GM23338 (cell line): Measurements from ENCODE around the gene GRAMD2B. TPM values are rescaled to one million over a fixed set of nuclear protein-coding genes. Genes with fewer than 3 reads are reported as not detected.

Experiments
- ATAC-seq: fragments of 200-7000 bp; cut with Tn5 transposase; 3 replicates; pipeline ENCODE4 v1.9.1; 2020
- DNase-seq: peaks from one replicate; pipeline ENCODE4 v3.0.0-alpha.2; 2015; ENCODE audit warnings: low spot score
- H2AFZ ChIP-seq: fragments of 200-600 bp; sonication (generic); 2 replicates; pipeline ENCODE4 v1.8.0; 2016; ENCODE audit warnings: antibody characterized with exemption, mild to moderate bottlenecking, moderate library complexity
- H3F3A ChIP-seq: fragments of 200-600 bp; sonication (generic); replicated peaks from 2 replicates; pipeline ENCODE4 v1.8.0; 2017; ENCODE audit warnings: antibody characterized with exemption, mixed run types, low read depth
- H3K27ac ChIP-seq: fragments of 200-600 bp; sonication (generic); 2 replicates; pipeline ENCODE4 v1.6.1; 2016; ENCODE audit warnings: low read depth
- H3K27me3 ChIP-seq: fragments of 200-600 bp; sonication (generic); 2 replicates; pipeline ENCODE4 v1.8.0; 2016; ENCODE audit warnings: mild to moderate bottlenecking, mixed run types, moderate library complexity; ENCODE audit not compliant: insufficient read depth
- H3K36me3 ChIP-seq: fragments of 200-600 bp; sonication (generic); 2 replicates; pipeline ENCODE4 v1.8.0; 2016; ENCODE audit warnings: mild to moderate bottlenecking; ENCODE audit not compliant: insufficient read depth
- H3K4me1 ChIP-seq: fragments of 200-600 bp; sonication (generic); 2 replicates; pipeline ENCODE4 v1.8.0; 2016; ENCODE audit warnings: mild to moderate bottlenecking, moderate library complexity; ENCODE audit not compliant: insufficient read depth
- H3K4me2 ChIP-seq: fragments of 200-600 bp; sonication (generic); 2 replicates; pipeline ENCODE4 v1.7.1; 2017; ENCODE audit warnings: mixed run types
- H3K4me3 ChIP-seq: fragments of 200-600 bp; sonication (generic); 2 replicates; pipeline ENCODE4 v1.6.1; 2016; ENCODE audit warnings: mixed run types
- H3K79me2 ChIP-seq: fragments of 200-600 bp; sonication (generic); replicated peaks from 2 replicates; pipeline ENCODE4 v1.8.0; 2017; ENCODE audit warnings: mild to moderate bottlenecking; ENCODE audit not compliant: insufficient read depth
- H3K9me2 ChIP-seq: fragments of 200-600 bp; sonication (generic); 2 replicates; pipeline ENCODE4 v1.8.0; 2017; ENCODE audit not compliant: insufficient read depth
- H4K20me1 ChIP-seq: fragments of 200-600 bp; sonication (generic); replicated peaks from 2 replicates; pipeline ENCODE4 v1.8.0; 2017; ENCODE audit warnings: mild to moderate bottlenecking; ENCODE audit not compliant: insufficient read depth
- H3K27ac Mint-ChIP-seq: 2 replicates; pipeline ENCODE4 v1.8.0; 2020; ENCODE audit warnings: inconsistent platforms, mild to moderate bottlenecking, moderate library complexity, mixed read lengths
- H3K27me3 Mint-ChIP-seq: 3 replicates; pipeline ENCODE4 v1.8.0; 2022; ENCODE audit warnings: low read depth, mild to moderate bottlenecking, moderate library complexity, mixed read lengths, inconsistent platforms; ENCODE audit not compliant: insufficient read depth, poor library complexity
- H3K36me3 Mint-ChIP-seq: 3 replicates; pipeline ENCODE4 v1.8.0; 2021; ENCODE audit warnings: low read depth, mild to moderate bottlenecking, inconsistent platforms, moderate library complexity, mixed read lengths
- H3K4me1 Mint-ChIP-seq: 3 replicates; pipeline ENCODE4 v1.8.0; 2020; ENCODE audit warnings: mild to moderate bottlenecking, inconsistent platforms, mixed read lengths
- H3K4me3 Mint-ChIP-seq: 3 replicates; pipeline ENCODE4 v1.8.0; 2021; ENCODE audit warnings: moderate library complexity, mild to moderate bottlenecking, inconsistent platforms, mixed read lengths
- H3K9me3 Mint-ChIP-seq: 3 replicates; pipeline ENCODE4 v1.8.0; 2020; ENCODE audit warnings: moderate library complexity, mild to moderate bottlenecking, inconsistent platforms, mixed read lengths
- CREB1 ChIP-seq: fragments of 250-450 bp; sonication (Bioruptor Pico); IDR thresholded peaks from 2 replicates; pipeline ENCODE4 v1.5.0; 2020; ENCODE audit warnings: low read depth, mild to moderate bottlenecking, moderate library complexity
- CTCF ChIP-seq, 2 experiments: fragments of 200-600 bp in 1 of 2; sonication (generic) in 1 of 2; conservative IDR thresholded peaks; 2 replicates each; pipeline versions ENCODE4 v1.5.1 to v1.6.1; 2016 to 2017; ENCODE audit warnings: antibody characterized with exemption in 2 of 2, low read depth in 2 of 2, mild to moderate bottlenecking in 2 of 2, moderate library complexity in 1 of 2
- EZH2 ChIP-seq: fragments of 200-600 bp; sonication (generic); IDR thresholded peaks from one replicate; pipeline ENCODE4 v1.8.0; 2017; ENCODE audit warnings: antibody characterized with exemption, mild to moderate bottlenecking, low read depth; ENCODE audit not compliant: unreplicated experiment
- EZH2phosphoT487 ChIP-seq: fragments of 200-600 bp; sonication (generic); IDR thresholded peaks from one replicate; pipeline ENCODE4 v1.8.1; 2018; ENCODE audit warnings: antibody characterized with exemption; ENCODE audit not compliant: unreplicated experiment
- JUNB ChIP-seq: IDR thresholded peaks from one replicate; pipeline ENCODE4 v1.6.1; 2016; ENCODE audit warnings: antibody characterized with exemption; ENCODE audit not compliant: unreplicated experiment
- NANOG ChIP-seq: IDR thresholded peaks from 2 replicates; pipeline ENCODE4 v1.6.1; 2016; ENCODE audit warnings: antibody characterized with exemption, borderline replicate concordance
- POLR2AphosphoS5 ChIP-seq: IDR thresholded peaks from 2 replicates; pipeline ENCODE4 v1.6.1; 2016; ENCODE audit warnings: antibody characterized with exemption, low read depth
- STAT1 ChIP-seq: IDR thresholded peaks from one replicate; pipeline ENCODE4 v1.6.1; 2016; ENCODE audit warnings: antibody characterized with exemption; ENCODE audit not compliant: unreplicated experiment
- ZNF114 ChIP-seq: fragments of 250-450 bp; sonication (Bioruptor Pico); IDR thresholded peaks from 2 replicates; pipeline ENCODE4 v1.5.0; 2020; ENCODE audit warnings: mild to moderate bottlenecking, moderate library complexity
- ZNF331 ChIP-seq: fragments of 250-450 bp; sonication (Bioruptor Pico); IDR thresholded peaks from 2 replicates; pipeline ENCODE4 v1.5.0; 2020; ENCODE audit warnings: low read depth, mild to moderate bottlenecking, moderate library complexity
- polyA plus RNA-seq: library from polyadenylated mRNA; unstranded; fragments of >200 nt; fragmentation: Nextera tagmentation; extraction: Ambion mirVana; gene quantifications from 2 replicates; pipeline ENCODE4 v1.2.1, GENCODE V29; 2016
- total RNA-seq: library from RNA; depleted of rRNA; stranded (reverse); fragments of >200 nt; shearing (Covaris generic); gene quantifications from 2 replicates; pipeline ENCODE4 v1.2.3, GENCODE V29; 2014
- TF ChIP-seq, protein P1 (sequence below): IDR thresholded peaks from one replicate; pipeline ENCODE4 v1.6.1; 2018; ENCODE audit warnings: antibody characterized with exemption; ENCODE audit not compliant: unreplicated experiment
- TF ChIP-seq, protein P2 (sequence below): IDR thresholded peaks from 2 replicates; pipeline ENCODE4 v1.6.1; 2016; ENCODE audit warnings: antibody characterized with exemption

The GRAMD2B gene
- total and polyA plus RNA-seq, 2 experiments from 2014 or later, result 9.7 to 16.9 TPM

GRCh38 chr5:126449751-126450271 is 26.6 kb downstream of the GRAMD2B start:
- DNase-seq, result no peak
- Histone ChIP-seq H2AFZ (no peak overlapping the region), H3K4me3 (no peak overlapping the region), H3K27ac (peak overlapping the region; percentile 57; the same call in 1 of the 2 replicates), H3F3A (no peaks in the 10 kb centered on the region), H3K4me2 (no peak overlapping the region), H3K9me2 (0 out of 2 replicates have a peak, but pooled peaks cover 3% of the 10 kb centered on the region), H3K36me3 (no peaks in the 10 kb centered on the region), H3K27me3 (no peaks in the 10 kb centered on the region), H3K4me1 (peaks cover 3% of the 10 kb centered on the region; the same call in 1 of the 2 replicates), H3K79me2 (peaks cover 4% of the 10 kb centered on the region; the same call in 1 of the 2 replicates), H4K20me1 (0 out of 2 replicates have a peak, but pooled peaks cover 4% of the 10 kb centered on the region)
- H3K4me3 Mint-ChIP-seq, result no peak overlapping the region
- ATAC-seq, result peak; percentile 48; the same call in 2 of the 3 replicates
- no peak overlapping the region for H3K27ac Mint-ChIP-seq
- no peak for TF ChIP-seq ZNF114
- peaks cover 7% of the 10 kb centered on the region for H3K27me3 Mint-ChIP-seq
- H3K9me3 Mint-ChIP-seq, result no peaks in the 10 kb centered on the region
- H3K36me3 Mint-ChIP-seq, result peaks cover 15% of the 10 kb centered on the region
- peaks cover 9% of the 10 kb centered on the region for H3K4me1 Mint-ChIP-seq

GRCh38 chr5:126450346-126450745 is 27.1 kb downstream of the GRAMD2B start:
- 0 out of 2 replicates have a peak, but pooled peaks cover 3% of the 10 kb centered on the region for H3K9me2 ChIP-seq
- H3K27ac Mint-ChIP-seq, result no peak overlapping the region
- H3F3A ChIP-seq, result no peaks in the 10 kb centered on the region
- H3K4me2 ChIP-seq, result no peak overlapping the region
- no peak overlapping the region for H3K27ac ChIP-seq
- H3K27me3 ChIP-seq, result no peaks in the 10 kb centered on the region
- DNase-seq (no peak), ATAC-seq (no peak)
- H3K4me3 ChIP-seq, result no peak overlapping the region
- peaks cover 9% of the 10 kb centered on the region for H3K4me1 Mint-ChIP-seq
- H3K9me3 Mint-ChIP-seq, result no peaks in the 10 kb centered on the region
- no peak overlapping the region for H3K4me3 Mint-ChIP-seq
- peaks cover 3% of the 10 kb centered on the region; the same call in 1 of the 2 replicates for H3K4me1 ChIP-seq
- H3K36me3 Mint-ChIP-seq, result peaks cover 10% of the 10 kb centered on the region; the same call in 2 of the 3 replicates
- H4K20me1 ChIP-seq, result 0 out of 2 replicates have a peak, but pooled peaks cover 4% of the 10 kb centered on the region
- no peaks in the 10 kb centered on the region for H3K36me3 ChIP-seq
- H3K79me2 ChIP-seq, result peaks cover 4% of the 10 kb centered on the region; the same call in 1 of the 2 replicates
- no peak overlapping the region for H2AFZ ChIP-seq
- peaks cover 7% of the 10 kb centered on the region for H3K27me3 Mint-ChIP-seq
- TF ChIP-seq CTCF (conservative IDR thresholded peaks at IDR 0.05; ENCODE audit: low read depth in 2 of 2) (no peak), JUNB (no peak), EZH2phosphoT487 (no peak), CREB1 (CRISPR knock-in tag) (no peak), ZNF331 (CRISPR knock-in tag) (no peak), EZH2 (no peak), NANOG (no peak), STAT1 (no peak), POLR2AphosphoS5 (no peak), ZNF114 (no peak)
- TF ChIP-seq, protein P1, sequence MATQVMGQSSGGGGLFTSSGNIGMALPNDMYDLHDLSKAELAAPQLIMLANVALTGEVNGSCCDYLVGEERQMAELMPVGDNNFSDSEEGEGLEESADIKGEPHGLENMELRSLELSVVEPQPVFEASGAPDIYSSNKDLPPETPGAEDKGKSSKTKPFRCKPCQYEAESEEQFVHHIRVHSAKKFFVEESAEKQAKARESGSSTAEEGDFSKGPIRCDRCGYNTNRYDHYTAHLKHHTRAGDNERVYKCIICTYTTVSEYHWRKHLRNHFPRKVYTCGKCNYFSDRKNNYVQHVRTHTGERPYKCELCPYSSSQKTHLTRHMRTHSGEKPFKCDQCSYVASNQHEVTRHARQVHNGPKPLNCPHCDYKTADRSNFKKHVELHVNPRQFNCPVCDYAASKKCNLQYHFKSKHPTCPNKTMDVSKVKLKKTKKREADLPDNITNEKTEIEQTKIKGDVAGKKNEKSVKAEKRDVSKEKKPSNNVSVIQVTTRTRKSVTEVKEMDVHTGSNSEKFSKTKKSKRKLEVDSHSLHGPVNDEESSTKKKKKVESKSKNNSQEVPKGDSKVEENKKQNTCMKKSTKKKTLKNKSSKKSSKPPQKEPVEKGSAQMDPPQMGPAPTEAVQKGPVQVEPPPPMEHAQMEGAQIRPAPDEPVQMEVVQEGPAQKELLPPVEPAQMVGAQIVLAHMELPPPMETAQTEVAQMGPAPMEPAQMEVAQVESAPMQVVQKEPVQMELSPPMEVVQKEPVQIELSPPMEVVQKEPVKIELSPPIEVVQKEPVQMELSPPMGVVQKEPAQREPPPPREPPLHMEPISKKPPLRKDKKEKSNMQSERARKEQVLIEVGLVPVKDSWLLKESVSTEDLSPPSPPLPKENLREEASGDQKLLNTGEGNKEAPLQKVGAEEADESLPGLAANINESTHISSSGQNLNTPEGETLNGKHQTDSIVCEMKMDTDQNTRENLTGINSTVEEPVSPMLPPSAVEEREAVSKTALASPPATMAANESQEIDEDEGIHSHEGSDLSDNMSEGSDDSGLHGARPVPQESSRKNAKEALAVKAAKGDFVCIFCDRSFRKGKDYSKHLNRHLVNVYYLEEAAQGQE, result no peak
- TF ChIP-seq, protein P2, sequence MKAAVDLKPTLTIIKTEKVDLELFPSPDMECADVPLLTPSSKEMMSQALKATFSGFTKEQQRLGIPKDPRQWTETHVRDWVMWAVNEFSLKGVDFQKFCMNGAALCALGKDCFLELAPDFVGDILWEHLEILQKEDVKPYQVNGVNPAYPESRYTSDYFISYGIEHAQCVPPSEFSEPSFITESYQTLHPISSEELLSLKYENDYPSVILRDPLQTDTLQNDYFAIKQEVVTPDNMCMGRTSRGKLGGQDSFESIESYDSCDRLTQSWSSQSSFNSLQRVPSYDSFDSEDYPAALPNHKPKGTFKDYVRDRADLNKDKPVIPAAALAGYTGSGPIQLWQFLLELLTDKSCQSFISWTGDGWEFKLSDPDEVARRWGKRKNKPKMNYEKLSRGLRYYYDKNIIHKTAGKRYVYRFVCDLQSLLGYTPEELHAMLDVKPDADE, result no peak
